DOHH2 (cell line): ENCODE measurements around the gene FZD10.

Experiments
- H3F3A ChIP-seq: fragments of 200-600 bp; sonication (generic), shearing (Covaris generic); 2 replicates; pipeline ENCODE4 v1.6.0; 2016; ENCODE audit warnings: antibody characterized with exemption, mild to moderate bottlenecking; ENCODE audit not compliant: control insufficient read depth, insufficient read depth
- H3K27ac ChIP-seq: fragments of 200-600 bp; sonication (generic); 2 replicates; pipeline ENCODE4 v1.5.1; 2014; ENCODE audit warnings: low read depth, mild to moderate bottlenecking, low read length, moderate library complexity
- H3K27me3 ChIP-seq: fragments of 200-600 bp; sonication (generic); 2 replicates; pipeline ENCODE4 v1.6.1; 2014; ENCODE audit warnings: mild to moderate bottlenecking, low read length, mixed read lengths; ENCODE audit not compliant: control insufficient read depth
- H3K36me3 ChIP-seq: fragments of 200-600 bp; sonication (generic); 2 replicates; pipeline ENCODE4 v1.6.1; 2014; ENCODE audit warnings: mild to moderate bottlenecking, low read length, moderate library complexity, mixed read lengths; ENCODE audit not compliant: control insufficient read depth
- H3K4me1 ChIP-seq: fragments of 200-600 bp; sonication (generic); 2 replicates; pipeline ENCODE4 v1.6.1; 2014; ENCODE audit warnings: mild to moderate bottlenecking, low read length, mixed read lengths; ENCODE audit not compliant: control insufficient read depth
- H3K4me2 ChIP-seq: fragments of 200-600 bp; sonication (generic); 2 replicates; pipeline ENCODE4 v1.6.0; 2014; ENCODE audit warnings: mild to moderate bottlenecking, low read length, moderate library complexity
- H3K4me3 ChIP-seq: fragments of 200-600 bp; sonication (generic); 2 replicates; pipeline ENCODE4 v1.5.1; 2014; ENCODE audit warnings: mild to moderate bottlenecking, low read length, mixed read lengths
- H3K79me2 ChIP-seq: fragments of 200-600 bp; sonication (generic); 2 replicates; pipeline ENCODE4 v1.6.1; 2014; ENCODE audit warnings: mild to moderate bottlenecking, low read length, mixed read lengths; ENCODE audit not compliant: control insufficient read depth
- H3K9me2 ChIP-seq: fragments of 200-600 bp; sonication (generic); replicated peaks from 2 replicates; pipeline ENCODE4 v1.6.1; 2014; ENCODE audit warnings: mild to moderate bottlenecking, low read length, mixed read lengths; ENCODE audit not compliant: control insufficient read depth
- H3K9me3 ChIP-seq: fragments of 200-600 bp; sonication (generic); 2 replicates; pipeline ENCODE4 v1.6.1; 2014; ENCODE audit warnings: antibody characterized with exemption, low read length, mixed read lengths; ENCODE audit not compliant: control insufficient read depth, insufficient read depth
- H4K20me1 ChIP-seq: fragments of 200-600 bp; sonication (generic); 2 replicates; pipeline ENCODE4 v1.6.0; 2014; ENCODE audit warnings: low read depth, mild to moderate bottlenecking, antibody characterized with exemption, low read length, moderate library complexity; ENCODE audit not compliant: control insufficient read depth, insufficient read depth
- EZH2phosphoT487 ChIP-seq: fragments of 200-600 bp; sonication (generic); IDR thresholded peaks from 2 replicates; pipeline ENCODE4 v1.6.1; 2017; ENCODE audit warnings: borderline replicate concordance, mild to moderate bottlenecking, antibody characterized with exemption, low read length, moderate library complexity, mixed read lengths
- TF ChIP-seq, protein P1 (sequence below): fragments of 200-600 bp; sonication (generic); IDR thresholded peaks from one replicate; pipeline ENCODE4 v1.5.1; 2014; ENCODE audit warnings: antibody characterized with exemption, mild to moderate bottlenecking, low read depth, low read length; ENCODE audit not compliant: poor library complexity, severe bottlenecking

FZD10 gene

DNA sequence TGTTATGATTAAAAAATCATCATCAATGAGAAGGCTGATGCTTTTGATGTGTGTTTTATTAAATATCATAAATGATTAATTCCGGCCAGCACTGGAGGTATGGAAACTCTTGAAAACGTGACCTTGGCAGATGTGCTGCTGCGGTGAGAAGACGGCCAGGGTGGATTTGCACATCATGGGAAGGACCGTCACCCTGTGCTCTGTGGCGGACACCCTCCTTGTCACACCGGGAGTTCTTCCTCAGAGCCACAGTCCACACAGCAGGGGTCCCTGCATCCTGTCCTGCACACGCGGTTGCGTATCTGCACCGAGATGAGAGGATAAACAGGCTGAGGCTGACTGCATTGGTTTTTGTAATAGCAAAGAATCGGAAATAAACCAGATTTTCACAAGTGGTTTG lies 33.5 kb downstream of the FZD10 start:
- H3K27me3 ChIP-seq = no peaks in the 10 kb centered on the region
- no peak for TF ChIP-seq EZH2phosphoT487
- TF ChIP-seq, protein P1, sequence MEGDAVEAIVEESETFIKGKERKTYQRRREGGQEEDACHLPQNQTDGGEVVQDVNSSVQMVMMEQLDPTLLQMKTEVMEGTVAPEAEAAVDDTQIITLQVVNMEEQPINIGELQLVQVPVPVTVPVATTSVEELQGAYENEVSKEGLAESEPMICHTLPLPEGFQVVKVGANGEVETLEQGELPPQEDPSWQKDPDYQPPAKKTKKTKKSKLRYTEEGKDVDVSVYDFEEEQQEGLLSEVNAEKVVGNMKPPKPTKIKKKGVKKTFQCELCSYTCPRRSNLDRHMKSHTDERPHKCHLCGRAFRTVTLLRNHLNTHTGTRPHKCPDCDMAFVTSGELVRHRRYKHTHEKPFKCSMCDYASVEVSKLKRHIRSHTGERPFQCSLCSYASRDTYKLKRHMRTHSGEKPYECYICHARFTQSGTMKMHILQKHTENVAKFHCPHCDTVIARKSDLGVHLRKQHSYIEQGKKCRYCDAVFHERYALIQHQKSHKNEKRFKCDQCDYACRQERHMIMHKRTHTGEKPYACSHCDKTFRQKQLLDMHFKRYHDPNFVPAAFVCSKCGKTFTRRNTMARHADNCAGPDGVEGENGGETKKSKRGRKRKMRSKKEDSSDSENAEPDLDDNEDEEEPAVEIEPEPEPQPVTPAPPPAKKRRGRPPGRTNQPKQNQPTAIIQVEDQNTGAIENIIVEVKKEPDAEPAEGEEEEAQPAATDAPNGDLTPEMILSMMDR = no peak

DNA sequence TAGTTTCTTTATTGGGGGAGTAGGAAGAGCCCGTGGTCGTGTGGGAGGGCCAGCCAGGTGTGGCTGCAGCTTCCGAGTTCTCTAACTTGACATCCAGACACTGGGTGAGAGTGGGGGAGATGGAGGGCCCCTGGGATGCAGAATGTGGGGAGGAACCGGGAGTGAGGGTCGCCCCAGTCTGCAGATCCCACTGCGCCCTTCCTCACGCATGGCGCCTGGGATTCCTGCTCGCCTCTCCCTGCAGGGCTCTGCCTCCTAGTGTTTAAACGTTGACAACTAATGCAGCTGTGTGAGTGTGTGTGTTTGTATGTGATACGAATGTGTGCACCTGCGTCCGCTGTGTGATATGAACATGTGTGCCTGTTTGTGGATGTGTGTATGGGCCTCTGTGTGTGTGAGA lies 34.6 kb downstream of the FZD10 start:
- H3K4me3 ChIP-seq = no peak overlapping the region
- no peaks in the 10 kb centered on the region for H4K20me1 ChIP-seq
- H3K36me3 ChIP-seq = no peaks in the 10 kb centered on the region
- TF ChIP-seq EZH2phosphoT487 = no peak
- TF ChIP-seq, protein P1 = no peak
- no peak overlapping the region for H3K4me2 ChIP-seq
- H3K9me2 ChIP-seq = no peaks in the 10 kb centered on the region
- H3K27me3 ChIP-seq = no peaks in the 10 kb centered on the region
- no peaks in the 10 kb centered on the region for H3K79me2 ChIP-seq
- H3K27ac ChIP-seq = no peak overlapping the region
- H3K4me1 ChIP-seq = no peaks in the 10 kb centered on the region
- H3K9me3 ChIP-seq = no peaks in the 10 kb centered on the region
- H3F3A ChIP-seq = no peaks in the 10 kb centered on the region

More for the DNA sequence above, 33.5 kb downstream of the FZD10 start:
- no peaks in the 10 kb centered on the region for H4K20me1 ChIP-seq
- H3K79me2 ChIP-seq = no peaks in the 10 kb centered on the region
- no peak overlapping the region for H3K4me2 ChIP-seq
- no peaks in the 10 kb centered on the region for H3K36me3 ChIP-seq
- H3F3A ChIP-seq = no peaks in the 10 kb centered on the region
- no peaks in the 10 kb centered on the region for H3K9me3 ChIP-seq
- no peak overlapping the region for H3K4me3 ChIP-seq
- H3K4me1 ChIP-seq = no peaks in the 10 kb centered on the region
- no peak overlapping the region for H3K27ac ChIP-seq
- no peaks in the 10 kb centered on the region for H3K9me2 ChIP-seq

DNA sequence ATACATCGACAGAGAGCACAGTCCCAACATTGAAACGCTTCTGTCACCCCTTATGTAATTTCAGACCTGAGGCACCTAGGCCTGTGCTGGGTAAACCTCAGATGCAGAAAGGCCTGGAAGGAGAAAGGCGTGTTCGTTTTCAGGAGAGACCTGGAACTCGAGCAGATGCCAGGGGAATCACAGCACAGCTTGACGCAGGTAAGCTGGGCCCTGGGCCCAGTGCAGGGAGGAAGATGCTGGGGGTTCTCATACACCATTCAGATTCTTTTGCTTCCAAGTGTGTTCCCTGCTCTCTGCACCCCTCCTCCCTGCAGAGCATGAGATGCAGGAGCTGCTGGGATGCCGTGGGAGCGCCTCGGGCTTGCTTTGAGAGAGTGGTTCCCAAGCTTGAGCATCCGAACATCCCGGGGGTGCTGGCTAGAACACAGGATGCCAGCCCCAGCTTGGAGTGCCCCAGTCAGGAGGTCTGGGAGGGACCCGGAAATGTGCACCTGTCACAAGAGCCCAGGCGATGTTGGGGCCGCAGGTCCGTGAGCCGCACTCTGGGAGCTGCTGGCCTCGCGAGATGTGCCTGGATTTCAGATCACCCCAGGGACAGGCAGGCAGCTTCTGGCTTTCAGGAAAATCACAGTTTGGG lies 35.9 kb downstream of the FZD10 start:
- H4K20me1 ChIP-seq = no peaks in the 10 kb centered on the region
- H3K4me1 ChIP-seq = no peaks in the 10 kb centered on the region
- H3K4me2 ChIP-seq = no peak overlapping the region
- H3K27ac ChIP-seq = no peak overlapping the region
- no peaks in the 10 kb centered on the region for H3K27me3 ChIP-seq
- H3K4me3 ChIP-seq = no peak overlapping the region
- H3K79me2 ChIP-seq = no peaks in the 10 kb centered on the region
- no peaks in the 10 kb centered on the region for H3F3A ChIP-seq
- no peaks in the 10 kb centered on the region for H3K9me2 ChIP-seq
- TF ChIP-seq EZH2phosphoT487 = no peak
- TF ChIP-seq, protein P1 = no peak
- no peaks in the 10 kb centered on the region for H3K9me3 ChIP-seq
- no peaks in the 10 kb centered on the region for H3K36me3 ChIP-seq
